HG03097 (cell line): ENCODE data around the gene TPSAB1.
"Not testable (repeated sequence)": the region's sequence is repeated elsewhere in the genome, so short reads cannot be mapped to it uniquely, and the experiment has no call there.

Experiments used
- ATAC-seq: cut with Tn5 transposase; IDR thresholded peaks from one replicate; pipeline ENCODE4 v1.9.1; 2021; ENCODE audit not compliant: unreplicated experiment, low FRiP score

The TPSAB1 gene

DNA sequence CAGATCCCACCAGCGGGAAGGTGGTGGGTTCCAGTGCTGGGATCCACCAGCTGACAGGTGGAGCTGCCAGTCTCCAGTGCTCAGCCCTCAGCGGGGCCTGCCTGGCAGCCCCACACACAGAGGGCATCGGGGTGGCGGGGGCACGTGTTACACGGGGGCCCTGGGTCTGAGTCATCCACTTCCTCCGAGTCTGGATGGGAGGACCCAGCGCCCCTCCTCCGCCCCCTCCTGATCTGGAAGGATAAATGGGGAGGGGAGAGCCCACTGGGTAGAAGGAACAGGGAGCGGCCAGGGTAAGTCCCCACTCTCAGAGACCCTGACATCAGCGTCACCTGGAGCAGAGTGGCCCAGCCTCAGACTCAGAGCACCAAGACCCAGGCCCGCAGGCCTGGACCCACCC lies at the start of gene TPSAB1:
Gene TPSAB1 (plus strand): TSS at position 270 of the 400 bp plus-strand sequence. CDS start 234 bp downstream, outside the sequence.
- ATAC-seq: not testable (repeated sequence)

- ATAC-seq: not testable (repeated sequence)
These were observed 49.7 kb upstream of the TPSAB1 start for GRCh38 chr16:1190789-1191188.

DNA sequence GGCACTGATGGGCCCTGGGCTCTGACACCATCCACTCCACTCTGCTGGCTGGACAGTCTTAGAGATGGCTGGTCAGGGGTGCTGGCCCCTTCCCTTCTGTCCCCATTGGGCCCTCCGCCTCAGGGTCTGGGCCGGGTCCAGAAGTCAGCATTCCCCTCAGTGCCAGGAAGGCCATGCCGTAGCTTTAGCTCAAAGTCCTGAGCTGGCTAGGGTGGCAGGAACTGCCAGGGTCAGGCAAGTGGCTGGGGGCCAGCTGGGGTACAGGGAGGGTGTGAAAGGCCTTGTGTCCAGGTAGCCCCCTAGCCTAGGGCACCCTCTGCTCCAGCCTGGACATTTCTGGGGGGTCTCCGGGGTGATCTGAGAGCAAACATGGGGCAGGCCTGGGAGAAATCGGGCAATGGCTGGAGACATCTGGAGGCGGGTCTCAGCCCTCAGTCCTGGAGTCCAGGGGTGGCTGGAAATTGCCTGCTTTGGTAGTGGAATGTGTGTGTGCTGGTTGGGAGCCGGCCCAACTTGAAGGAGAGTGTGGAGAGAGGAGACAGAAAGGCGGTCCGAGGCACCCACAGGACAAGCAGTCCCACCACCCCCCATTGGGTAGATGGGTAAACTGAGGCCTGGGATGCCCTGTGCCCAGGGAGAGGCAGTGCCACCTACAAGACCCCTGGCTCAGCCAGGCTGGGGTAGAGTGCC lies 48.0 kb upstream of the TPSAB1 start:
- ATAC-seq: no peak

DNA sequence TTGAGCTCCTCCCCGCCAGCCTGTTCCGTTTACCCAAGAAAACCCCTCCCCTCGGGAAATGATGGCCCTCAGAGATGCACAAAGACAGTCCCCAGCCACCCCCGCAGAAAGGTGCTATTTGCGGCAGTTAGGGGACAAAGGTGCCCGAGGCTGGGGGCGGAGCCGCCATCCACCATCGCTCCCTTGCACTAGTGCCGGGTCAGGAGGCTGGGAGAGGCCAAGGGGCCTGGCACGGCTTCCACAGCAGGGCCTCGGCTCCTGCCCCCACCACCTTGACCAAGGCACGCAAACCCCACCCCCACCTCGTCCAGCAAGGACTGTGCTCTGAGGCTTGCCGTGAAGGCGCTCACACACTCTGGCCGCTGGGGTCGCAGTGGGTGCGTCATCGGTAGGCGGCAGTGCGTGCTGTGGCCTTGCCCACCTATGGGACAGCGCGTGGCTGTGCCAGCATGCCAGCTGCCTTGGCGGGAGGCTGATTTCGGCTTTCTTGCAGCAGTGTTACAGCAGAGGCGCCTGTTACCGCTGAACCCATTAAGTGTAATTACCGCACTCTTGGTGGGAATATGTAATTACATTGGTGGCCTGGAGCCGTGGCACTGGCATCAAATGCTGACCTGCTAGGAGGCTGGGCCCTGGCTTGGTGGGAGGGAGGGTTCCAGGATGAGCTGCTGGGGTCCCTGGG lies 47.2 kb upstream of the TPSAB1 start:
- no peak for ATAC-seq

GRCh38 chr16:1193825-1194581 lies 46.5 kb upstream of the TPSAB1 start:
- ATAC-seq: no peak

GRCh38 chr16:1194665-1195392 lies 45.7 kb upstream of the TPSAB1 start:
- ATAC-seq: no peak

- no peak for ATAC-seq
These were observed 45.2 kb upstream of the TPSAB1 start for GRCh38 chr16:1195393-1195666.

- no peak for ATAC-seq
These were observed 44.0 kb upstream of the TPSAB1 start for GRCh38 chr16:1196494-1196893.

- ATAC-seq: no peak
These were observed 43.2 kb upstream of the TPSAB1 start for GRCh38 chr16:1197237-1197866.

DNA sequence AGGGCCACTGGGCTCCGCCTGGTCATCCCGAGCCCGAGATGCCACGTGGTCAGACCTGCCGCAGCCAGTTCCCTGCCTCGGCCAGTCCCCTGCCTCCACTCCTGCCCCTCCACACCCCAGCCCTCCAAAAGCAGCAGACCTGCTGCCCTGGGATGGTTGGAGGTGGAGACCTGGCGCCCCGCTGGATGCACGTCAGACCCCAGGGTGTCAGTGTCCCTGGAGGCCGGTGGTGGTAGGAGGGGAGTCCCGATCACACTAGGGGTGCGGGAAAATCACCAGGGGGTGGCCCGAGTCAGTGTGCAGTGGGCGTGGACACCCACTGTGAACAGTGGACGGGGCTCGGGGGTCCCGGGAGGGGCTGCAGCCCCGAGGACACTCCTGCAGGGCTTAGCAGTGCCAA lies 42.3 kb upstream of the TPSAB1 start:
- ATAC-seq: no peak

DNA sequence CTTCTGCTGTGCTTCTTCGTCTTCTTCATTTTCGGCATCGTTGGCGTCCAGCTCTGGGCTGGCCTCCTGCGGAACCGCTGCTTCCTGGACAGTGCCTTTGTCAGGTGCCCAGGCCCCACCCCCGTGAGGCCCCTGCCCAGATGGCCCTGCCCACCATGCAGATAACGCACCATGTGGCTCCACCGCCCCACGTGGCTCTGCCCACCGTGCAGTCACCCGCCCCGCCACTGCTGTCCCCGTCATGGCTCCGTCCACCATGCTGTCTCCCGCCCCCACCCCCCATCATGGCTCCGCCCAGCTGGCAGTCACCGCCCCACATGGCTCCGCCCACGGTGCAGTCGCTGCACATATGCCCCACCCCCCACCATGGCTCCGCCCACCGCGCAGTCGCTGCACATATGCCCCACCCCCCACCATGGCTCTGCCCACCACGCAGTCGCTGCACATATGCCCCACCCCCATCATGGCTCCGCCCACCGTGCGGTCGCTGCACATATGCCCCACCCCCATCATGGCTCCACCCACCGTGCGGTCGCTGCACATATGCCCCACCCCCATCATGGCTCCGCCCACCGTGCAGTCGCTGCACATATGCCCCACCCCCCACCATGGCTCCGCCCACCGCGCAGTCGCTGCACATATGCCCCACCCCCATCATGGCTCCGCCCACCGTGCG lies 41.7 kb upstream of the TPSAB1 start:
- ATAC-seq: not testable (repeated sequence)

GRCh38 chr16:1199347-1200013 lies 41.0 kb upstream of the TPSAB1 start:
- ATAC-seq: no peak

DNA sequence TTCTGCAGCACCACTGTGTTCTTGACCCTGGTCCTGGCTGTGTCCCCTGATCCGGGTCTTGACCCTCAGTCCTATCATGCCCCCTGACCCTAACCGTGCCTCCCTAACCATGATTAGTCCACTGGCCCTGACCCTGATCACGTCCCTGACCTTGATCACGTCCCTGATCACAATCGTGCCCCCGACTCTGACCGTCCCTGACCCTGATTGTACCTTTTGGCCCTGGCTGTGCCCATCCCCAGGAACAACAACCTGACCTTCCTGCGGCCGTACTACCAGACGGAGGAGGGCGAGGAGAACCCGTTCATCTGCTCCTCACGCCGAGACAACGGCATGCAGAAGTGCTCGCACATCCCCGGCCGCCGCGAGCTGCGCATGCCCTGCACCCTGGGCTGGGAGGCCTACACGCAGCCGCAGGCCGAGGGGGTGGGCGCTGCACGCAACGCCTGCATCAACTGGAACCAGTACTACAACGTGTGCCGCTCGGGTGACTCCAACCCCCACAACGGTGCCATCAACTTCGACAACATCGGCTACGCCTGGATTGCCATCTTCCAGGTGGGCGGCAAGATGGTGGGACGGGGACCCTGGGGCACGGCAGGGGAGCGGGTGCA lies 40.4 kb upstream of the TPSAB1 start:
- no peak for ATAC-seq

GRCh38 chr16:1201444-1201843 lies 39.1 kb upstream of the TPSAB1 start:
- no peak for ATAC-seq

- no peak for ATAC-seq
These were observed 38.2 kb upstream of the TPSAB1 start for GRCh38 chr16:1202274-1202673.

DNA sequence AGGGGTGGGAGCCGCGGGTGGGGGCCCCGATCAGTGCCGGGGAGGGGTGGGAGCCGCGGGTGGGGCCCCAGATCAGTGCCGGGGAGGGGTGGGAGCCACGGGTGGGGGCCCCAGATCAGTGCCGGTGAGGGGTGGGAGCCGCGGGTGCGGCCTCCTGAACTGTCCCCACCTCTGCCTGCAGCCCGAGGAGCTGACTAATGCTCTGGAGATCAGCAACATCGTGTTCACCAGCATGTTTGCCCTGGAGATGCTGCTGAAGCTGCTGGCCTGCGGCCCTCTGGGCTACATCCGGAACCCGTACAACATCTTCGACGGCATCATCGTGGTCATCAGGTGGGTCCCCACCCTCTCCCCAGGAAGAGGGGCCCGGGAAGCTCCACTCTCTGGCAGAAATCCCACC lies 35.6 kb upstream of the TPSAB1 start:
- no peak for ATAC-seq

- no peak for ATAC-seq
These were observed 34.2 kb upstream of the TPSAB1 start for GRCh38 chr16:1206326-1206725.

DNA sequence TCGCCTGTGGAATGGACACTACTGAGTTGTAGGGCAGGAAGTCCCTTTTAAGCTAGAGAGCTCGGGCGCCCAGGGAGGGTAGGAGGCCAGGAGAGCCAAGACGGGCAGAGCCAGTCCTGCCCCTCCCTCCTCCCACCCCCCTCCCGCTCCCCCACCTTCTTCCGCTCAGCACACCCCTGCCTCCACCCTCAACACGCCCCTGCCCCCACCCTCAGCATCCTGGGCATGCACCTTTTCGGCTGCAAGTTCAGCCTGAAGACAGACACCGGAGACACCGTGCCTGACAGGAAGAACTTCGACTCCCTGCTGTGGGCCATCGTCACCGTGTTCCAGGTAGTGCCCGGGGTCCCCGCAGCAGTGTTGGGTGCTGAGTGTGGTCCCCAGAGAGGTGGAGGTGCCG lies 33.7 kb upstream of the TPSAB1 start:
- no peak for ATAC-seq

GRCh38 chr16:1208239-1208830 lies 32.2 kb upstream of the TPSAB1 start:
- ATAC-seq: no peak
